PC-9 (cell line): Measurements from ENCODE around the gene PCDH15. TPM values are rescaled to one million over a fixed set of nuclear protein-coding genes. Genes with fewer than 3 reads are reported as not detected.

Source experiments
- BruUV-seq: library from RNA; stranded (reverse); fragments of 400-500 nt; replicated peaks from 2 replicates; lab custom pipeline; 2021; lab: Mats Ljungman, UMichigan
- CTCF ChIA-PET: fragments of 300-600 bp; sonication (Branson Sonifier 250); formaldehyde crosslinking; loops from one replicate; lab custom pipeline; 2022; ENCODE audit warnings: antibody characterized with exemption; lab: Charles Lee
- POLR2A ChIA-PET: fragments of 300-600 bp; sonication (Branson Sonifier 250); formaldehyde crosslinking; loops from one replicate; lab custom pipeline; 2022; ENCODE audit warnings: antibody characterized with exemption; ENCODE audit not compliant: unreplicated experiment; lab: Charles Lee
- DNase-seq, 2 experiments: peaks; one replicate each; pipeline versions ENCODE4 v3.0.0 to v3.0.0-alpha.2; 2015 to 2022; ENCODE audit warnings: mixed read lengths in 1 of 2
- H2AFZ ChIP-seq: fragments of 200-600 bp; sonication (generic); 2 replicates; pipeline ENCODE4 v1.8.1; 2017; ENCODE audit warnings: antibody characterized with exemption
- H3F3A ChIP-seq: fragments of 200-600 bp; sonication (generic); 2 replicates; pipeline ENCODE4 v1.8.1; 2017; ENCODE audit warnings: antibody characterized with exemption, mild to moderate bottlenecking, low read depth; ENCODE audit not compliant: insufficient read depth
- H3K27ac ChIP-seq: fragments of 200-600 bp; sonication (generic); 2 replicates; pipeline ENCODE4 v1.6.1; 2016; ENCODE audit warnings: mixed run types
- H3K27me3 ChIP-seq: fragments of 200-600 bp; sonication (generic); 2 replicates; pipeline ENCODE4 v1.6.1; 2016; ENCODE audit warnings: low read depth, mixed run types; ENCODE audit not compliant: insufficient read depth
- H3K36me3 ChIP-seq: fragments of 200-600 bp; sonication (generic); 2 replicates; pipeline ENCODE4 v1.6.1; 2016; ENCODE audit warnings: low read depth, mixed run types
- H3K4me1 ChIP-seq: fragments of 200-600 bp; sonication (generic); replicated peaks from 2 replicates; pipeline ENCODE4 v1.6.1; 2016; ENCODE audit warnings: mixed run types; ENCODE audit not compliant: insufficient read depth
- H3K4me2 ChIP-seq: fragments of 200-600 bp; sonication (generic); 2 replicates; pipeline ENCODE4 v1.6.1; 2017; ENCODE audit warnings: mixed run types
- H3K4me3 ChIP-seq: fragments of 200-600 bp; sonication (generic); 2 replicates; pipeline ENCODE4 v1.6.1; 2016; ENCODE audit warnings: mixed run types
- H3K79me2 ChIP-seq: fragments of 200-600 bp; sonication (generic); 2 replicates; pipeline ENCODE4 v1.6.1; 2017; ENCODE audit warnings: low read depth, mixed run types
- H3K9me2 ChIP-seq: fragments of 200-600 bp; sonication (generic); 2 replicates; pipeline ENCODE4 v1.8.1; 2017; ENCODE audit warnings: mild to moderate bottlenecking; ENCODE audit not compliant: insufficient read depth
- H3K9me3 ChIP-seq: fragments of 200-600 bp; sonication (generic); 2 replicates; pipeline ENCODE4 v1.8.1; 2016; ENCODE audit warnings: low read depth; ENCODE audit not compliant: insufficient read depth
- H4K20me1 ChIP-seq: fragments of 200-600 bp; sonication (generic); 2 replicates; pipeline ENCODE4 v1.8.1; 2017; ENCODE audit not compliant: insufficient read depth
- CTCF ChIP-seq: fragments of 200-600 bp; sonication (generic); conservative IDR thresholded peaks from 2 replicates; pipeline ENCODE4 v1.6.1; 2017; ENCODE audit warnings: mixed run types, antibody characterized with exemption, mild to moderate bottlenecking, moderate library complexity
- EZH2 ChIP-seq: fragments of 200-600 bp; sonication (generic); IDR thresholded peaks from 2 replicates; pipeline ENCODE4 v1.8.0; 2017; ENCODE audit warnings: antibody characterized with exemption, low read depth
- intact Hi-C: fragments of 100-400 bp; cut with micrococcal nuclease; formaldehyde crosslinking; loops from one replicate; pipeline ENCODE4 v1.10.0; 2022; ENCODE audit not compliant: unreplicated experiment
- total RNA-seq: library from RNA; stranded (reverse); gene quantifications from 2 replicates; pipeline ENCODE4 v1.2.3, GENCODE V29; 2021

PCDH15 gene
- total RNA-seq, 1 experiment from 2014 or later, result not detected

- no peaks in the 10 kb centered on the region; the same call in 1 of the 2 replicates for H3K9me2 ChIP-seq
These were observed 14.6 kb upstream of the PCDH15 start for GRCh38 chr10:54815583-54815982.

GRCh38 chr10:54808186-54808935, 7.3 kb upstream of the PCDH15 start:
- H3F3A ChIP-seq, result no peaks in the 10 kb centered on the region; the same call in 1 of the 2 replicates
- H3K27ac ChIP-seq, result no peak overlapping the region
- H3K9me3 ChIP-seq, result no peaks in the 10 kb centered on the region
- no peak overlapping the region for H3K4me2 ChIP-seq
- H3K4me3 ChIP-seq, result no peak overlapping the region
- no peaks in the 10 kb centered on the region for H3K36me3 ChIP-seq
- no peak overlapping the region for H2AFZ ChIP-seq
- DNase-seq, result no peak
- no peaks in the 10 kb centered on the region for H3K4me1 ChIP-seq
- no peaks in the 10 kb centered on the region for H3K27me3 ChIP-seq
- no peaks in the 10 kb centered on the region for H3K9me2 ChIP-seq
- no peaks in the 10 kb centered on the region for H3K79me2 ChIP-seq
- intact Hi-C loops, result no loop called here
- H4K20me1 ChIP-seq, result no peaks in the 10 kb centered on the region
- POLR2A ChIA-PET, result no interaction called here
- TF ChIP-seq EZH2, result no peak
- no peak for TF ChIP-seq CTCF
- no TSS peak for BruUV-seq
- CTCF ChIA-PET, result no interaction called here

More at GRCh38 chr10:54815583-54815982, 14.6 kb upstream of the PCDH15 start:
- H3K36me3 ChIP-seq, result no peaks in the 10 kb centered on the region
- no peaks in the 10 kb centered on the region for H3K79me2 ChIP-seq
- H3K4me3 ChIP-seq, result no peak overlapping the region
- H3K9me3 ChIP-seq, result no peaks in the 10 kb centered on the region
- CTCF ChIA-PET, result no interaction called here
- no peak overlapping the region for H2AFZ ChIP-seq
- no peaks in the 10 kb centered on the region for H3K4me1 ChIP-seq
- no TSS peak for BruUV-seq
- intact Hi-C loops, result no loop called here
- no peak for TF ChIP-seq EZH2
- no peak for TF ChIP-seq CTCF
- POLR2A ChIA-PET, result no interaction called here
- H3K4me2 ChIP-seq, result no peak overlapping the region
- no peaks in the 10 kb centered on the region for H4K20me1 ChIP-seq
- no peaks in the 10 kb centered on the region for H3K27me3 ChIP-seq
- no peak overlapping the region for H3K27ac ChIP-seq
- no peaks in the 10 kb centered on the region; the same call in 1 of the 2 replicates for H3F3A ChIP-seq
- no peak for DNase-seq

GRCh38 chr10:54799506-54799905, 1.5 kb downstream of the PCDH15 start:
- intact Hi-C loops, result no loop called here
- POLR2A ChIA-PET, result no interaction called here
- no peaks in the 10 kb centered on the region for H3K4me1 ChIP-seq

More at GRCh38 chr10:54799506-54799905, 1.5 kb downstream of the PCDH15 start:
- Histone ChIP-seq H3K36me3 (no peaks in the 10 kb centered on the region), H3K4me3 (no peak overlapping the region), H4K20me1 (no peaks in the 10 kb centered on the region), H3K27ac (no peak overlapping the region), H2AFZ (no peak overlapping the region), H3K27me3 (no peaks in the 10 kb centered on the region), H3F3A (no peaks in the 10 kb centered on the region), H3K9me2 (no peaks in the 10 kb centered on the region), H3K79me2 (no peaks in the 10 kb centered on the region), H3K4me2 (no peak overlapping the region), H3K9me3 (0 out of 2 replicates have a peak, but pooled peaks cover 3% of the 10 kb centered on the region)
- CTCF ChIA-PET, result no interaction called here
- BruUV-seq, result no TSS peak
- TF ChIP-seq CTCF (no peak), EZH2 (no peak)
- no peak for DNase-seq
